Measurements from ENCODE around the gene FAM13A. TPM values are rescaled to one million over a fixed set of nuclear protein-coding genes. Genes with fewer than 3 reads are reported as not detected.
"Not testable (repeated sequence)": the region's sequence is repeated elsewhere in the genome, so short reads cannot be mapped to it uniquely, and the experiment has no call there.

The FAM13A gene
- total and polyA plus RNA-seq, 12 donors = 10.1 to 61.6 (median 29.1) TPM

GRCh38 chr4:89069481-89069880 lies 12.5 kb upstream of the FAM13A start:
- WGBS, 4 donors = 55 to 74% (median 60%) methylated on average over 2 of the region's 2 CpGs
- H3K27ac ChIP-seq = no peak overlapping the region
- intact Hi-C loops (cut with DNase I) = no loop called here
- H3K9me3 ChIP-seq (replicated peaks in 1 of 3) = peaks cover 0 to 3% (median 0%) of the 10 kb centered on the region in 3 donors
- no peaks in the 10 kb centered on the region for H3K27me3 ChIP-seq
- no peak for DNase-seq
- no peak for TF ChIP-seq CTCF (IDR thresholded peaks at IDR 0.05)
- no peak for TF ChIP-seq POLR2A (IDR thresholded peaks at IDR 0.05)
- no peaks in the 10 kb centered on the region for H3K36me3 ChIP-seq (replicated peaks in 1 of 2)
- H3K4me1 ChIP-seq (replicated peaks in 1 of 2) = no peaks in the 10 kb centered on the region
- H3K4me3 ChIP-seq = no peak overlapping the region

- Histone ChIP-seq H3K4me3 (no peak overlapping the region), H3K27ac (no peak overlapping the region), H3K36me3 (replicated peaks in 1 of 2) (no peaks in the 10 kb centered on the region), H3K9me3 (replicated peaks in 1 of 3) (peaks cover 0 to 3% (median 0%) of the 10 kb centered on the region in 3 donors), H3K4me1 (replicated peaks in 1 of 2) (no peaks in the 10 kb centered on the region), H3K27me3 (no peaks in the 10 kb centered on the region)
- intact Hi-C loops (cut with DNase I) = no loop called here
- no peak for DNase-seq
- TF ChIP-seq POLR2A (IDR thresholded peaks at IDR 0.05) (no peak), CTCF (IDR thresholded peaks at IDR 0.05) (no peak)
Measured at GRCh38 chr4:89067417-89067816, 10.4 kb upstream of the FAM13A start.

- TF ChIP-seq POLR2A (IDR thresholded peaks at IDR 0.05) (no peak), CTCF (IDR thresholded peaks at IDR 0.05) (no peak)
- WGBS, 4 donors = 30 to 95% (median 66%) methylated on average over 3 of the region's 3 CpGs
- Histone ChIP-seq H3K27ac (no peak overlapping the region), H3K4me3 (no peak overlapping the region), H3K36me3 (replicated peaks in 1 of 2) (no peaks in the 10 kb centered on the region), H3K4me1 (replicated peaks in 1 of 2) (no peaks in the 10 kb centered on the region), H3K9me3 (replicated peaks in 1 of 3) (no peaks in the 10 kb centered on the region), H3K27me3 (no peaks in the 10 kb centered on the region)
- DNase-seq = no peak
- intact Hi-C loops (cut with DNase I) = no loop called here
Measured at GRCh38 chr4:89064848-89065247, 7.9 kb upstream of the FAM13A start.

GRCh38 chr4:89057844-89058243 lies 859 bp upstream of the FAM13A start:
- H3K9me3 ChIP-seq (replicated peaks in 1 of 3); H3K36me3 ChIP-seq (replicated peaks in 1 of 2); H3K27ac ChIP-seq; intact Hi-C loops (cut with DNase I); DNase-seq; H3K4me3 ChIP-seq; H3K27me3 ChIP-seq: not testable (repeated sequence)
- H3K4me1 ChIP-seq (replicated peaks in 1 of 2) = peaks cover 0 to 27% of the 10 kb centered on the region in 2 donors
- WGBS, 4 donors = 47 to 73% (median 48%) methylated on average over 2 of the region's 2 CpGs

GRCh38 chr4:89056292-89056952 lies 563 bp downstream of the FAM13A start:
- no peak for DNase-seq
- H3K4me3 ChIP-seq = peak overlapping the region in 2 of 4 donors; percentile 15 to 55
- WGBS, 4 donors = 10 to 20% (median 15%) methylated on average over 2 of the region's 2 CpGs
- H3K36me3 ChIP-seq (replicated peaks in 1 of 2) = no peaks in the 10 kb centered on the region
- peaks cover 0 to 27% of the 10 kb centered on the region in 2 donors for H3K4me1 ChIP-seq (replicated peaks in 1 of 2)
- intact Hi-C loops (cut with DNase I) = no loop called here
- no peaks in the 10 kb centered on the region for H3K27me3 ChIP-seq
- no peaks in the 10 kb centered on the region for H3K9me3 ChIP-seq (replicated peaks in 1 of 3)
- peak overlapping the region; percentile 0 to 79 (median 58) for H3K27ac ChIP-seq
- no peak for TF ChIP-seq POLR2A (IDR thresholded peaks at IDR 0.05)
- no peak for TF ChIP-seq CTCF (IDR thresholded peaks at IDR 0.05)
